HG03139 (cell line): ENCODE results near the gene CLASP1.
"Not testable (repeated sequence)": the region's sequence is repeated elsewhere in the genome, so short reads cannot be mapped to it uniquely, and the experiment has no call there.

Source experiments
- ATAC-seq: cut with Tn5 transposase; IDR thresholded peaks from one replicate; pipeline ENCODE4 v1.9.1; 2021; ENCODE audit not compliant: unreplicated experiment

CLASP1 gene

GRCh38 chr2:121478996-121479745 is 170.1 kb downstream of the CLASP1 start:
- no peak for ATAC-seq

- not testable (repeated sequence) for ATAC-seq
Measured at GRCh38 chr2:121478358-121478995, 170.8 kb downstream of the CLASP1 start.

- ATAC-seq = no peak
Measured at GRCh38 chr2:121476684-121477083, 172.6 kb downstream of the CLASP1 start.

GRCh38 chr2:121475811-121476571 is 173.3 kb downstream of the CLASP1 start:
- ATAC-seq = no peak

GRCh38 chr2:121473512-121473911 is 175.8 kb downstream of the CLASP1 start:
- no peak for ATAC-seq

- no peak for ATAC-seq
Measured at GRCh38 chr2:121472470-121472993, 176.7 kb downstream of the CLASP1 start.

- no peak for ATAC-seq
Measured at GRCh38 chr2:121471532-121472469, 177.5 kb downstream of the CLASP1 start.

GRCh38 chr2:121470917-121471316 is 178.3 kb downstream of the CLASP1 start:
- ATAC-seq = no peak

- no peak for ATAC-seq
Measured at GRCh38 chr2:121469356-121469755, 179.9 kb downstream of the CLASP1 start.

- no peak for ATAC-seq
Measured at GRCh38 chr2:121468936-121469335, 180.3 kb downstream of the CLASP1 start.

GRCh38 chr2:121459291-121459690 is 190.0 kb downstream of the CLASP1 start:
- ATAC-seq = no peak

- no peak for ATAC-seq
Measured at GRCh38 chr2:121456325-121456724, 192.9 kb downstream of the CLASP1 start.

- ATAC-seq = no peak
Measured at GRCh38 chr2:121455446-121455845, 193.8 kb downstream of the CLASP1 start.

- ATAC-seq = no peak
Measured at GRCh38 chr2:121454549-121455090, 194.6 kb downstream of the CLASP1 start.

- ATAC-seq = no peak
Measured at GRCh38 chr2:121451398-121451797, 197.9 kb downstream of the CLASP1 start.

- no peak for ATAC-seq
Measured at GRCh38 chr2:121450301-121450700, 199.0 kb downstream of the CLASP1 start.

- no peak for ATAC-seq
Measured at GRCh38 chr2:121446647-121447241, 202.5 kb downstream of the CLASP1 start.

GRCh38 chr2:121442889-121443288 is 206.4 kb downstream of the CLASP1 start:
- no peak for ATAC-seq

GRCh38 chr2:121438290-121438689 is 211.0 kb downstream of the CLASP1 start:
- ATAC-seq = not testable (repeated sequence)

GRCh38 chr2:121436918-121437317 is 212.3 kb downstream of the CLASP1 start:
- no peak for ATAC-seq
